ENCODE measurements around the gene BEST1. TPM values are rescaled to one million over a fixed set of nuclear protein-coding genes. Genes with fewer than 3 reads are reported as not detected.

The BEST1 gene
- total RNA-seq, 6 experiments from 2014 or later = 0.92 to 2.0 (median 1.9) TPM

DNA sequence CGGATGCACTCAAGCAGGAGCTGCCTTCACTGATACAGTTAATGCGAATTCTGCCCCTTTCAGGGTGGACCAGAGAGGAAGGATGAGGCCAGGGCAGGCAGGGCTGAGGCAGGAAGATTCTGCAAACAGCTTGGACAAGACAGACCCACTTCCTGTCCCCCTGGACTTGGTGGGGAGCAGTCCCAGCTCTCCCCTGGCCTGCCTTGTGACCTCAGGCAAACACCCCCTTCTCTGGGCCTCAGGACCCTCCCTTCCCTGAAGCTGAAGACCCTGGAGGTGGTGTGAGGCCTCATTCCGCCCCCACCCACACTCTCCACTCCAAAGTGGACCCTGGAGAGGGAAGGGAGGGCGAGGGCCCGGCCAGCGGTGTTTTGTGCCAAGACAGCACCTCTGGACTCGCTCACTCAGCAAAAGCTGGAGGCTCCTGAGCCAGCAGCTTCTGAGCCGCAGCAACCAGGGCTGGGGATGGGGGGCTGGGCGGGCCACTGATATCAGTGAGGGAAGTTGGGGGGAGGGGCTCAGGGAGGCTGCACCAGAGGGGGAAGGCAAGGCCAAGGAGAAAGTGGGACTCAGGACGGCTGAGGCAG lies 41.3 kb upstream of the BEST1 start:
- TF ChIP-seq, protein P1, sequence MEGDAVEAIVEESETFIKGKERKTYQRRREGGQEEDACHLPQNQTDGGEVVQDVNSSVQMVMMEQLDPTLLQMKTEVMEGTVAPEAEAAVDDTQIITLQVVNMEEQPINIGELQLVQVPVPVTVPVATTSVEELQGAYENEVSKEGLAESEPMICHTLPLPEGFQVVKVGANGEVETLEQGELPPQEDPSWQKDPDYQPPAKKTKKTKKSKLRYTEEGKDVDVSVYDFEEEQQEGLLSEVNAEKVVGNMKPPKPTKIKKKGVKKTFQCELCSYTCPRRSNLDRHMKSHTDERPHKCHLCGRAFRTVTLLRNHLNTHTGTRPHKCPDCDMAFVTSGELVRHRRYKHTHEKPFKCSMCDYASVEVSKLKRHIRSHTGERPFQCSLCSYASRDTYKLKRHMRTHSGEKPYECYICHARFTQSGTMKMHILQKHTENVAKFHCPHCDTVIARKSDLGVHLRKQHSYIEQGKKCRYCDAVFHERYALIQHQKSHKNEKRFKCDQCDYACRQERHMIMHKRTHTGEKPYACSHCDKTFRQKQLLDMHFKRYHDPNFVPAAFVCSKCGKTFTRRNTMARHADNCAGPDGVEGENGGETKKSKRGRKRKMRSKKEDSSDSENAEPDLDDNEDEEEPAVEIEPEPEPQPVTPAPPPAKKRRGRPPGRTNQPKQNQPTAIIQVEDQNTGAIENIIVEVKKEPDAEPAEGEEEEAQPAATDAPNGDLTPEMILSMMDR (IDR thresholded peaks at IDR 0.05) = no peak
- Mint-ChIP-seq H3K4me3 (no peak overlapping the region), H3K27me3 (ENCODE audit: insufficient read depth) (peaks cover 2% of the 10 kb centered on the region; the same call in 1 of the 2 replicates), H3K4me1 (ENCODE audit: low read depth) (no peaks in the 10 kb centered on the region), H3K9me3 (no peaks in the 10 kb centered on the region), H3K36me3 (ENCODE audit: low read depth) (no peaks in the 10 kb centered on the region), H3K27ac (no peak overlapping the region)
- DNase-seq = no peak

DNA sequence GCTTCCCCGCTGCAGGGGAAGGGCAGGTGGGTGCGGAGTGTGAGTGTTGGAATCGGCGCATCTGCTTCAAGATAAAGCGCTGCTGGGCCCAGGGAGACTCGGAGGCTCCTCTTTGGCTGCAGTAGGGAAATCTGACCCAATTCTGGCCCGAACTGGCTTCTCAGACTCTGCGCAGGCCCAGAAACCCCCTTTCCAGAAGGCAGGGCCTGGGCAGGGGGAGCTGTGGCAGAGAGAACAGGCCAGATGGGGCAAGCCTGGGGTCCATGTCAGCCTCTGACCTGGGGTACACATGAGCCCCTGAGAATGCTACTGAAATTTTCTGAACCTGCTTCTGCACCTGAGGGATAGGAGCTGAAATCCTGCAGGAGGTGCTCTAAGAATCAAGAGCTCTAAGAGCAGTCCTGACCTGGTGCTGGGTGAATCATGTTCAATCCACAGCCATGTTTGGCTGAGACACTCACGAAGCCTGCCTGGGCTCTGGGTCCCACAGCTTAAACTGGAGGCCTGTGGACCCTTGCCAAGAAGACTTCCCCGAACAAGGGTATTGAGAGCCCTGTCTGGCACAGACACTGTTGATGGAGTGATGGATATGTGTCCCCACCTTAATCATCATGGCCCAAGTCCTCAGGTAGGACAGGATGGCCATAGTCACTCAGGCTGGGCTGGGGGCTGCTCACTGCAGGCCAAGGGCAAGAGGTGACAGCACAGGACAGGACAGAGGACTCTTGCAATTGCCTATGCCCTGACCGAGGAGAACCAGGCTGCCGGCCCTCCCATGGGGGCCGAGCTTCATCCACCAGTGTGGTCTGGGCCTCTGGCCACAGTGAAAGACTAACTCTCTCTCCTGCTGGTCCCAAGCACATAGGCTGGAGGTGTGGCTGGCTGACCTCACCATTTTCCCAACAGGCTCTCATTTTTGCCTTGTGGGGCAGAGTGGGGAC lies 39.7 kb upstream of the BEST1 start:
- Mint-ChIP-seq H3K27me3 (ENCODE audit: insufficient read depth) (peaks cover 4% of the 10 kb centered on the region; the same call in 1 of the 2 replicates), H3K4me1 (ENCODE audit: low read depth) (no peaks in the 10 kb centered on the region), H3K9me3 (no peaks in the 10 kb centered on the region), H3K4me3 (no peak overlapping the region), H3K36me3 (ENCODE audit: low read depth) (no peaks in the 10 kb centered on the region), H3K27ac (no peak overlapping the region)
- TF ChIP-seq, protein P1 (IDR thresholded peaks at IDR 0.05) = no peak
- no peak for DNase-seq

GRCh38 chr11:61911128-61911700 lies 38.9 kb upstream of the BEST1 start:
- Mint-ChIP-seq H3K27me3 (ENCODE audit: insufficient read depth) (peaks cover 4% of the 10 kb centered on the region; the same call in 1 of the 2 replicates), H3K36me3 (ENCODE audit: low read depth) (no peaks in the 10 kb centered on the region), H3K9me3 (no peaks in the 10 kb centered on the region), H3K4me3 (no peak overlapping the region), H3K27ac (no peak overlapping the region), H3K4me1 (ENCODE audit: low read depth) (no peaks in the 10 kb centered on the region)
- no peak for DNase-seq
- TF ChIP-seq, protein P1 (IDR thresholded peaks at IDR 0.05) = no peak

- H3K27ac Mint-ChIP-seq = no peak overlapping the region
- H3K4me3 Mint-ChIP-seq = no peak overlapping the region
- DNase-seq = no peak
Observed at GRCh38 chr11:61911701-61912529, 38.2 kb upstream of the BEST1 start.

More at GRCh38 chr11:61911701-61912529, 38.2 kb upstream of the BEST1 start:
- Mint-ChIP-seq H3K27me3 (ENCODE audit: insufficient read depth) (peaks cover 4% of the 10 kb centered on the region; the same call in 1 of the 2 replicates), H3K9me3 (no peaks in the 10 kb centered on the region), H3K36me3 (ENCODE audit: low read depth) (no peaks in the 10 kb centered on the region), H3K4me1 (ENCODE audit: low read depth) (no peaks in the 10 kb centered on the region)
- TF ChIP-seq, protein P1 (IDR thresholded peaks at IDR 0.05) = no peak

Measured in HFFc6 (cell line).